DOHH2 (cell line): ENCODE data around the gene CALCR.

Experiments used
- H3F3A ChIP-seq: fragments of 200-600 bp; sonication (generic), shearing (Covaris generic); 2 replicates; pipeline ENCODE4 v1.6.0; 2016; ENCODE audit warnings: antibody characterized with exemption, mild to moderate bottlenecking; ENCODE audit not compliant: control insufficient read depth, insufficient read depth
- H3K27ac ChIP-seq: fragments of 200-600 bp; sonication (generic); 2 replicates; pipeline ENCODE4 v1.5.1; 2014; ENCODE audit warnings: low read depth, mild to moderate bottlenecking, low read length, moderate library complexity
- H3K27me3 ChIP-seq: fragments of 200-600 bp; sonication (generic); 2 replicates; pipeline ENCODE4 v1.6.1; 2014; ENCODE audit warnings: mild to moderate bottlenecking, low read length, mixed read lengths; ENCODE audit not compliant: control insufficient read depth
- H3K36me3 ChIP-seq: fragments of 200-600 bp; sonication (generic); 2 replicates; pipeline ENCODE4 v1.6.1; 2014; ENCODE audit warnings: mild to moderate bottlenecking, low read length, moderate library complexity, mixed read lengths; ENCODE audit not compliant: control insufficient read depth
- H3K4me1 ChIP-seq: fragments of 200-600 bp; sonication (generic); 2 replicates; pipeline ENCODE4 v1.6.1; 2014; ENCODE audit warnings: mild to moderate bottlenecking, low read length, mixed read lengths; ENCODE audit not compliant: control insufficient read depth
- H3K4me2 ChIP-seq: fragments of 200-600 bp; sonication (generic); 2 replicates; pipeline ENCODE4 v1.6.0; 2014; ENCODE audit warnings: mild to moderate bottlenecking, low read length, moderate library complexity
- H3K4me3 ChIP-seq: fragments of 200-600 bp; sonication (generic); 2 replicates; pipeline ENCODE4 v1.5.1; 2014; ENCODE audit warnings: mild to moderate bottlenecking, low read length, mixed read lengths
- H3K79me2 ChIP-seq: fragments of 200-600 bp; sonication (generic); 2 replicates; pipeline ENCODE4 v1.6.1; 2014; ENCODE audit warnings: mild to moderate bottlenecking, low read length, mixed read lengths; ENCODE audit not compliant: control insufficient read depth
- H3K9me2 ChIP-seq: fragments of 200-600 bp; sonication (generic); replicated peaks from 2 replicates; pipeline ENCODE4 v1.6.1; 2014; ENCODE audit warnings: mild to moderate bottlenecking, low read length, mixed read lengths; ENCODE audit not compliant: control insufficient read depth
- H3K9me3 ChIP-seq: fragments of 200-600 bp; sonication (generic); 2 replicates; pipeline ENCODE4 v1.6.1; 2014; ENCODE audit warnings: antibody characterized with exemption, low read length, mixed read lengths; ENCODE audit not compliant: control insufficient read depth, insufficient read depth
- H4K20me1 ChIP-seq: fragments of 200-600 bp; sonication (generic); 2 replicates; pipeline ENCODE4 v1.6.0; 2014; ENCODE audit warnings: low read depth, mild to moderate bottlenecking, antibody characterized with exemption, low read length, moderate library complexity; ENCODE audit not compliant: control insufficient read depth, insufficient read depth
- CTCF ChIP-seq: fragments of 200-600 bp; sonication (generic); IDR thresholded peaks from one replicate; pipeline ENCODE4 v1.5.1; 2014; ENCODE audit warnings: antibody characterized with exemption, mild to moderate bottlenecking, low read depth, low read length; ENCODE audit not compliant: poor library complexity, severe bottlenecking
- EZH2phosphoT487 ChIP-seq: fragments of 200-600 bp; sonication (generic); IDR thresholded peaks from 2 replicates; pipeline ENCODE4 v1.6.1; 2017; ENCODE audit warnings: borderline replicate concordance, mild to moderate bottlenecking, antibody characterized with exemption, low read length, moderate library complexity, mixed read lengths

CALCR gene

DNA sequence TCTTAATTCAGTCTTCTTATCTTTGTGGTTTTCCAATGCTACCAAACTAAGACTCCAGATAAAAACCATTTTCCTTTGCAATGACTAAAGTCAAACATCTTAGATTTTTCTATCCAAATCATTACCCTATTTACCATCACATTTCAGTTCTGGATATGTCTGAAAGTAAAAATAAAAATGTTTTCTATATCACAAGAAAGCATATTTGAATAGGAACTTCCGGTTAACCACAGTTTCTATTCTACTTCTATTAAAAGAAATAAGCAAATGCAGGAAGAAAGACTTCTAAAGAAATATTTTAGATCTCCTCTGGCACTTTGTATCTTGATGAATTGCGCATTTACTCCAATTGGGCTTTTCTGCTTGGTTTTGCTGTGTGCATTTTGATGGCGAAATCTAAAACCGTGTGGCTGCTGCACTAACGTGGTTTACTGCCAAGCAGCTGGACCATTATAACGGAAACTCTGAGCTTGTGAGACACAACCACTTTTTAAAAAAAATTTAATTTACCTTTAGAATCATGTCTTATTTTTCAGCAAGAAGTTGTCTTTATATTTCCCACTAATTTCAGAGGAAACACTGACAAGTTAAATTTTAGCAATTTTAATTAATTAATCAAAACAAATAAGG, 196.3 kb downstream of the CALCR start:
- no peaks in the 10 kb centered on the region for H4K20me1 ChIP-seq
- H3K9me2 ChIP-seq = no peaks in the 10 kb centered on the region
- H3K4me3 ChIP-seq = peak overlapping the region; percentile 36
- no peak for TF ChIP-seq EZH2phosphoT487
- TF ChIP-seq CTCF = no peak
- no peaks in the 10 kb centered on the region for H3K27me3 ChIP-seq
- H3F3A ChIP-seq = no peaks in the 10 kb centered on the region
- peak overlapping the region; percentile 56 for H3K4me2 ChIP-seq
- no peaks in the 10 kb centered on the region for H3K79me2 ChIP-seq
- no peaks in the 10 kb centered on the region for H3K36me3 ChIP-seq
- H3K27ac ChIP-seq = no peak overlapping the region
- no peaks in the 10 kb centered on the region for H3K9me3 ChIP-seq
- H3K4me1 ChIP-seq = peaks cover 53% of the 10 kb centered on the region

- Histone ChIP-seq H3K4me1 (peaks cover 53% of the 10 kb centered on the region), H3K9me3 (no peaks in the 10 kb centered on the region), H3K79me2 (no peaks in the 10 kb centered on the region), H3F3A (no peaks in the 10 kb centered on the region), H3K4me3 (no peak overlapping the region), H3K36me3 (no peaks in the 10 kb centered on the region), H3K4me2 (peak overlapping the region; percentile 15; the same call in 1 of the 2 replicates), H3K9me2 (no peaks in the 10 kb centered on the region), H3K27me3 (no peaks in the 10 kb centered on the region), H3K27ac (no peak overlapping the region), H4K20me1 (no peaks in the 10 kb centered on the region)
- TF ChIP-seq EZH2phosphoT487 (no peak), CTCF (no peak)
Measured at GRCh38 chr7:93375603-93376002, 198.9 kb downstream of the CALCR start.
